DMS114 treated with DMSO at 0.1 percent for 48 hours (cell line): ENCODE data around the gene COL1A1.

ENCODE experiments used
- DNase-seq: peaks from one replicate; lab custom pipeline; 2025; ENCODE audit not compliant: unreplicated experiment; lab: John Stamatoyannopoulos, UW

The COL1A1 gene

DNA sequence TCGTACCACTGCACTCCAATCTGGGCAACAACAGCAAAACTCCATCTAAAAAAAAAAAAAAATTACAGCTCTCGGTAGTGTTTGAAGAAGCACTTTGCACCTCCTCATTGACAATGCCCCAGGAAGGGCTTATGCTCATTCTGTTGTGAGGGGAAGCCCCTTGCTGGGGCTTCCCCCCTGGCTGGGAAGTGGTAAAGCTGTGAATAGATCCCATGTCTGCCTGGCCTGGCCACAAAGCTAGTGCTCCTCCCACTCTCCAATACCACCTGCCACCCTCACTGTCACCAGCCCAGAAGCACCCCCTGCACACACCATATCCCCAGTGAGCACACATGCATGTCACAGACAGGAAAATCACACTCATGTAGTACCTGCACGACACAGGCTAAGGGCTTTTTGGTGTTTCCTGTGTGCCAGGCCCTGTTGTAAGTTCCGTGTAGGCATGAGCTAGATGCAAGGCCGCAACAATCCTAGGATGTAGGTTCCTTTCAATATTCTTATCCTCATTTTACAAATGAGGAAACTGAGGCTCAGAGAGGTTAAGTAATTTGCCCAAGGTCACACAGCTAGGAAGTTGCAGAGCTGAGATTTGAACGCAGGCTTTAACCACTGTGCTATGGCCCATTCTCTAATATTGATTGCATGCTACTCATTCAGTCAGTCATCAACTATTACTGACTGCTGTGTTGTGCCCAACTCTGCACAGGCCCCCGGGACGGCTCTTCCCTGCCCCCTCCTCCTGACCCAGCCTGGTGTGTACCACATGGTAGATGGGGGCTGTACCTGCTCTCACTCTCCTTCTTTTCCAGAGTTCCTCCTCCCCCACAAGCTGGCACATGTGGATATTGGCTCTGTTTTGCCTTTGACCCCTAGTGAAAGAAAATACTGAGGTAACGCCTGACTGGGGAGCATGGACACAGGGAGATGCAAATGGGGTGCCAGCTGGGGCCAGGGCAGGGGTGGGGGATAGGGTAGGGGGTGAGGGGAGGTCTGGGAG is 11.9 kb upstream of the COL1A1 start:
- no peak for DNase-seq

DNA sequence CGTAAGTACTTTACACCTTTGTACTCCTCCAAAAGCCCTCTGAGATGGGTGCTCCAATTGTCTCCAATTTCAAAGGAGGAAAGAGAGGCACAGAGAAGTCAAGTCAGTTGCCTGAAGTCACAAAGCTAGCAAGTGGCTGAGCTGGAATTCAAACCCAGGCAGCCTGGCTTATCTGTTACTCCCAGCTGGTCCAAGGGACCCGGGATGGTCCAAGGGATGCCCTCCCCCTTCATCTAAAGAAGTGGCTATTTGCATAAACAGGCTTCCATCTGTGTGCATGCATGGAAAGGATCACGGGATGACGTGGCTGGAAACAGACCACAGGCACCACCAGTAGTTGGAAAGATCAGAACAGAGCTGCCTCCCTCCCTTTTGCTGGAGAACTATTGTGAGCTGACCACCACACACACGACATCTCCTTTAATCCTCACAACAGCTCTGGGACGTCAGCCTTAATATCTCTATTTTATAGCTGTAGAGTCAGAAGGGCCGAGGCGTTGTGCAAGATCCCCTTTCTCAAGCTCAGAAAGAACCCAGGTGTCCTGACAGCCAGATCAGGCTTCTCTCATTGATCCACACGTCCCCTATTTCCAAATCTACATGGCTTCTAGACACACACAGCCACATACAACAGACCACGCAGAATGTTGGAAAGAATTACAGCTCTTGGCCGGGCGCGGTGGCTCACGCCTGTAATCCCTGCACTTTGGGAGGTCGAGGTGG is 10.9 kb upstream of the COL1A1 start:
- DNase-seq: no peak

DNA sequence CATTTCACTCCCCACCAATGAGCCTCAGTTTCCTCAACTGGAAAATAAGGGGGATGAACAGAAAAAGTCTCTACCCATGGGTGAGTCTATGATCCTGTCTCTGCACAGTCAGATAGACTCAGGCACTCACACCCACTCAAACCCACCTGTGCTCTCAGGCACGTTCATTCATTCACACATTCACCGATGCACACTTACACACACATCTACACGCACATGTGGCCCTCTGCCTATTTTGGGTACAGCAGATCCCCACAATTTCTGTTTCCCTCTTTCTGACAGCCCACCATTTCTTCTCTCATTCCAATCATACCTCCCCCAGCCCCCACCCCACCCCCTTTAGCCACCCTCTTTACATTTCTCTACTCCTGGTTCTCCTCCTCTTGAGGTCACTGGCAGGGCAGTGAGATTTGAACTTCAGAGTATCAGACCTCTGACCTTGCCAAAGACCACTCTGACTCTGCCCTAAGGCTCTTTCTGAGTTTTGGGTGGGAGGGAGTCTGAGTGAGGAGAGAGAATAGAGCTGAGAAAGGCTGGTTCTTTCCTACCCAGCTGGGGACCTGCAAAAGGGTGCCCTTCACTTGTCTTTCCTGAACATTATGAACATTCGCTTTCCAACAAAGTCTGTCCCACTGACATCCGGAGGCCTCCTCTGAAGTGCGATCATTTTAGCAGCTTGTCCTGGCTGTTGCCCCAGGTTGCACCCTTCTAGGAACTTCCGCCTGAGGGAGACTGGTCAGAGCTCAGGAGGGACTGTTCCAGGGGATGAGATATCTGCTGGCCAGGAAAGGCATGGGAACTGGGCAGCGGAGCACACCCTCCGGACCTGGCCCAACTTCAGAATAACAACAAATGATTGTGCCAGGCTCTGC is 10.1 kb upstream of the COL1A1 start:
- DNase-seq: no peak

DNA sequence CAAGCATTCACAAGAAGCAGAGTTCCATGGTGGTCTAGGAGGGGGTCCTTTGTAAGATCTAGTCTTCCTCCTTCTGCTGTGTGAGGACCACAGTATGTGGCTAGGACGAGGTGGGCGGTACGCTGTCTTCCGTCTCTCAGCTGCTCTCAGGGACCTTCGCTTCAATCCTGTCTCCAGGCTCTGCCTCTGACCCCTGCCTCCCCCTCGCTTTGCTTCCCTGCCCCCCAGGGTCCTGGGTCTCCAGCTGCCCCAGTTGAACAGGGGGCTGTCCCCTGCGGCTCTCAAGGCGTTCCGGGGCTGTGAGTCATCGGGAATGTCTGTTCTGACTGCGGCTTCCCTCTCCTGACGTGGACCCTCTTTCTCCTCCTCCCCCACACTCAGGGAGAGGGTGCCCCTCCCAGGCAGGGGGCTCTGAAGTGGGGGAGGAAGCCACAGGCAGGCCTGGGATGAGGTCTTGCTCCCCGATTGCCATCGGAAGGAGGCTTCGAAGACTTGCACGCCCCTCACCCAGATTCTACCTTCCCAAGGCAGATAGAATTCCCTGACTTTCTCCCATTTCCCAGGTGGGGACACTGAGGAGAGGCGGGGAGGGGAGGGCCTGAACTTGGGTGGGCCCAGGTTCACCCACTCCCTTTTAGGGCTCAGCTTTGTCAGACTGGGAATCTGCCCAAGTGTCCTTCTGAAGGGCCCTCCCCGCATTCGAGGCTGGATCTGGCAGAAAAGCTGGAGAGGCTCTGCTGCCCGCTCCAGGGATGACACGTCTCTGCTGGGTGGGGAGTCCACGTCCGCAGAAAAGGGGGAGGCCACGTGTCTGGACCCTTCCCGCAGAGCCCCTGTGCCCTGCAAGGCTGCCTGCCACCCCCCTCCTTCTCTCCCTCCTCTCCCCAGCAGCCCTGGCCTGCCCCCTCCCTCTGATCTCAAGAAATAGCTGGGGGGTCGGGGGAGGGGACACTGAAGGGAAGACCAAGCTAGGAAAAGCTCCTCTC is 9.1 kb upstream of the COL1A1 start:
- no peak for DNase-seq

DNA sequence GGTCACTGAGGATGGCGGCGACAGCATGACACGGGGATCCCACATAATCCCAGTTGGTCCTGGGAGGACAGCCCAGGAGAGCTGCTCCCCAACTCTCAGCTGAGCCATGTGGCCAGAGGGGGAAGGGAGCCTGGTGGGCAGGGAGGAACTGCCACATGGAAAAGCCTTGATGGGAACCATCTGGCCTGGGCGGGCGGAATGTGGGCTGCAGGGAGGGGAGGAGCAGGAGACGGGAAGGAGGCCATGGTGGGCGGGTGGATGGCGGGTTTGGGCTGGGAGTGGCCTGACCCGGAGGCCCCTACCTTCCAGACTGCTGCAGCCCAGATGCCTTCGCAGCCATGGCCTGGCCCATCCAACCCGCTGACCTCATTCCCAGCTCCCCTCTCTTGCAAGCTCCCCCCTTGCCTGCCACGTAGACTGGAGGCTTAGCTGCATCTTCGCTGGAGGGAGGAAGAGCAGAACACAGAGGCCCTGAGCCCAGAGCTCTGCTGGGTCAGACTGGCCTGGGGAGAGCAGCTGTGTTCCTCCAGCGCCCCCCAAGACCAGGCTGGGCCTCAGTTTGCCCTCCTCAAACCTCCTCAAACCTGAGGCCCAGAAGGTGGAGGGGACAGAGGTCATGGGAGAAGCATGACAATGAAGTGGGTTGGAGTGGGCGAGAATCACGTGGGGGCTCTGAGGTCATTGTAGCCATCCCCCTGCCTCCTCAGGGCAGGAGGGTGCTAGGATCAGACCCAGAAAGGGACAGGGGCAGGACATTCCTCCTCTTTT is 8.2 kb upstream of the COL1A1 start:
- no peak for DNase-seq

DNA sequence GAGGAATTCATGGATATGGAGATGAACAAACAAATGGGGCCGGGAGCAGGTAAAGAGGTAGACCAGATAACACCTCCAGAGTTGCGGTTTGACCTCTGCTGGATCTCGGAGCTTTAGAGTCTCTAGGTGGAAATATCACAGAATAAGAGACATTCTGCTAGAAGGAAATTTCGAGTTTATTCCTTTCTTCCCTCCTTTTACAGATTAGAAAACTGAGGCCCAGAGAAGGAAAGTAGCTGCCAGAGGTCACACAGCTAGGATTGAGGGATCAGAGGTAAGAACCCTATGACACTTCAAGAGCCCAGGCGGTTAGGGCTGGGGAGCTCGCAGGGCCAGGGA is 7.7 kb upstream of the COL1A1 start:
- no peak for DNase-seq

DNA sequence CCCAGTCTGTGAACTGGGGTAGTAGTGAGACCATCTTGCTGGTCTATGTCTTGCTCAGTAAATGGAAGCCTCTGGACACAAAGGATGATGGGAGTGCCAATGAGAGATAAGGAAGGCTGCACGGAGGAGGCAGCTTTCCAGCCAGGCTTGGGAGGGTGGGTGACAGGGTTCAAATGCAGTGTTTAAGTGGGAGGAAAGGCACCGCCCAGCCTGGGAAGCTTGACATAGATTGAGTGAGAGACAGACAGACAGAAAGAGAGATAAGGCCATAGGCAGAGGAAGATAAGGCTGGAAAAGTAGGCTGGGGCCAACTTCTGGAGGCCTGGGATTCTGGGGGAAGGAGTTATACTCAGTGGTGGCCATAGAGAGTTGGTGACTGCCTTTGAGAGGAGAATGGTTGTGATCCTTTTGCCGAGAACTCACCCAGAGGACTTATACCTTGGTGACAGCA is 7.2 kb upstream of the COL1A1 start:
- no peak for DNase-seq

DNA sequence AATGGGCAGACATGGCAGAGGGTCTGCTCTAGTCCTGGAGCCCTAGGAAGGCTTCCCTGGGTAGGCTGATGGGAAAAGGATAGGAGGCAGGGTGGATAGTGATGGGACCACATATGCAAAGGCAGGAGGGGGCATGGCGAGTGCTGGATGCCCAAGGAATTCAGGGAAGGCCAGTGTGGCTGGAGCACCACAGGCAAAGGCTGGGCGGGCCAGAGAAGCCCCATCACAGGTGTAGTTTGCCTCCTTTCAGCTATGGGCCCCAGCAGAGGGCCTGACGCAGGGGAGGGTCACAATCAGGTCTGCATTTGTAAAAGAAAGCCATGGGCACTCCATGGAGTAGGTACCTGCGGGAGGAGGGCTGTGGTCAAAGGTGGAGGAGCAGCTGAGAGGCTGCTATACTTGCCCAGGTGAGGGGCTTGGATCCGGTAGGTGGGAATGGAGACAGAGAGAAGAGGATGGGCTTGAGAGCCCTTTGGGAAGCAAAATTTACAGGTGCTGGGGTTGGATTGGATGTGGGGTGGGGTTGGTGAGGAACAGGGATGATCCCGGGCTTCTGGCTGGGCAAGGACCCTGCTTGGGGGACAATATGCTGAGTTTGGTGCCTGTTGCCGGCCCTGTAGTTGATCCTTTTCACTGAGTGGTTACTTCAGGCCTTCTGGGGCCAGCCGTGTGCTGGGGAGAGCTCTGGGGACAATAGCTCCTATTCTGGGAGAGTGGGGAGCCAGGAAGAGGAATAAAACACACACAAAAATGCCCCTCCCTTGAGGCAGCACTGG is 6.5 kb upstream of the COL1A1 start:
- DNase-seq: no peak

DNA sequence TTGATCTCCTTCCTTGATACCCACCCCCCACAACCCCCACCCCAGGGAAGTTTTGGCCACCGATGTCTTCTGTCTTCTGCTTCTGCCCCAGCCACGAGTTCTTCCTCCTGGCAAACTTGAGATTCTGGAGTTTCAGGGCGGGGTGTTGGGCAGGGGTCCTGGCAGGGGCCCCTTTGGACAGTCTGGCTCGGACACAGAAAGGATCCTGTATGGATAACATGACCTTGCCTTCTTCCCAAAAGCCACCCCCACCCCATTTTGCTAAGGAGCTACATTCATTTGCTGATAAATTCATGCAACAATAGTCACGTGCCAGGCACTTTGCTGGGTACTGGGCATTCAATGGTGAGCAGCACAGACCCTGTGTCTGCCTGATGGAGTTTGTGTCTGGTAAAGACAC is 5.9 kb upstream of the COL1A1 start:
- no peak for DNase-seq

DNA sequence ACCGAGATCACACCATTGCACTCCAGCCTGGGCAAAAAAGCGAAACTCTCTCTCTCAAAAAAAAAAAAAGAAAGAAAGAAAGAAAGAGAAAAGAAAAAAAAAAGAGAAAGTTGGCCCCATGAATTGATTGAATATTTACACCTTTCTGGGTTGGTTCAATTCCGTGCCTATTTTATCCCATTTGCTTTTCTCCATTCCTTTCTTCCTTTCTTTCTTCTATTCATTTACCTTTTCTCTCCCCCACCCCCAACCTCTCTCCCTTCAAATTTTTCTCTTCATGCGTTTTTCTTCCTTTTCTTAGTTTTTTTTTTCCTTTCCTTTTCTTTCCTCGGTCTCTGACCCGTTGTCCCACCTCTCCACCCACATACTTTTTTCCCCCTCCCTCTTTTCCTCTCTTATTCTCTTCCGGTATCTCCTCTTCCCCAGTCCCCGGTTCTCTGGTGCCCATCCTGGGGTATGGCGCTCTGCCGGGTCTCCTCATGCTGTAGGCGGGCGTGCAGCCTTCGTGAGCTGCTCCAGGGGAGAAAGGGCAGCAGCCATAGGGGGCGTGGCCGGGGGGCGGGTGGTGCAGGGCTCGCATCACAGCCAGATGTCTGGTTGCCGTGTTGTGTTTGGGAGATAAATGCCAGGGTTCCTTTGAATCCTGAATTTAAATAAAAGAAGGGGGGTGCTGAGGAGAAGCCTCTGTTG is 5.3 kb upstream of the COL1A1 start:
- no peak for DNase-seq

DNA sequence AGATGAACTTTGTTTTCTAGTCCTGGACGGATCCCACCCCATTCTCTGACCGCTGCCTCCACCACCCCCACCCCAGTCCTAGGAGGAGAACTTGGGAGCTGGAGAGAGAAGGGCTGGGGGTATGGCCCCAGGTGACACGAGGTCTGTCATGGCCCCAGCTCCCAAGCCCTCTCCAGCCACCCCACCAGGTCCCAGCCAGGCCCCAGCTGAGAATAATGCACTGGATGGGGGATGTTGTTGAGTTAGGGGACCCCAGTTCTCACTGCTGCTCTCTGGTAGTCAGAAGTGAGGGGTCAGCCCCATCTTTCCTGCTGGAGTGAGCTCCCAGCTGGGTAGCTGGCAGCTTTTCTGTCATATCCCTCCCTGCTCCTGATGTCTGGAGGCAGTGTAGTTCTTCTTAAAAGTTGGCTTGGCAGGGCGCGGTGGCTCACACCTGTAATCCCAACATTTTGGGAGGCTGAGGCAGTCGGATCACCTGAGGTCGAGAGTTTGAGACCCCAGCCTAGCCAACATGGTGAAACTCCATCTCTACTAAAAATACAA is 4.6 kb upstream of the COL1A1 start:
- DNase-seq: no peak

DNA sequence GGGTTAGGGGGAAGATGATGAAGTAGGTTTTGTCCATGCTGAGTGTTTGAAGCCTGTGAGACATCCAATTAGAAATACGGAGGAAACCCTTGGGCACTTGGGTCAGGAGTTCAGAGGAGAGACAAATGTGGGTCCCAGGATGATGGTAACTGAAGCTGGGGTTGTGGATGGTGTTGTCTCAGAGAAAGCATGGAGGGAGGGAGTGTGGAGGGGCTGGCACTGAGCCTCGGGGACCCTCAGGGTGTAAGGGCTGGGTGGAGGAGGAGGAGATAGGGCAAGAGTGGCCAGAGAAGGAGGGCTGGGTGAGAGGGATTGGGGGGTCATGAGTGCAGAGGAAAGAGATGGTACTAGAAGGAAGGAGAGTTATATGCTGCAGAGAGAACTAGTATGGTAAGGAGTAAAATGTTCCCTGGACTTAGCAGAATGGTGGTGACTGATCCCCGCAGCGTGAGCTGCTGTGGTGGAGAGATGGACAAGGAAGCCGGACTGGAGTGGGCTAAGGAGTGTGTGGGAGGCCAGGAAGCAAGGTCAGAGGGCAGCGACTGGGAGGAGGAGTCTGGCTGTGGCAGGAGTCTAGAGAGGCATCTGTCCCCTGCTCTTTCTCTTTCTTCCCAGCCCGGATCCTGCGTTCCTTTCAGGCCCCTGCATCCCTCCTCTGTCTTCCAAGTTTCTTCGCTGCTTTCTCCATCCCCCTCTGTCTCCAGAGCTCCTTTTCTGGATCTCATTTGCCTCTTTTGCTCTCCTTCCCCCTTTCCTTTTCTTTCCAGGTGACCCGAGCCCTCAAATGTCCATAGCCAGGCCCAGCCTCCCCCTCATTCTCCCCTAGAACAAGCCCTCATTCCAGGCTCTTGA is 3.9 kb upstream of the COL1A1 start:
- no peak for DNase-seq

DNA sequence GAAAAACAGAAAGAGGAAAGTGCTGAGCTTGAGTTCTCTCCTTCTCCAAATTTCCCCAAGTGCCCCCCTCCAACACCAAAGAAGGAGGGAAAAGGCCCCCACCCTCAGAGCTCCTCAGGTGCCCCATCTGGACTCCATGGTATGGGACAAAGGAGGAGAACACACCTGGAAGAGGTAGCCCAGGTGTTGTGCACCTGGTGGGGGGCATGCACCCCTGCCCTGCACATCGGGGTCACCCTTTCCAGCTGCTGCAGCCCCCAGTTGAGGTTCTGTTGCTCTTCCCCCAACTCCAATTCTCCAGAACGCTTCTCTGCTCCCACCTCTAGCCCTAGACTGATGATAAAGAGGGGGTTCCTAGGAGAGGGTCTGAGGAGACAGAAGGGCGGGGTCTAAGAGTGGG is 3.0 kb upstream of the COL1A1 start:
- no peak for DNase-seq

DNA sequence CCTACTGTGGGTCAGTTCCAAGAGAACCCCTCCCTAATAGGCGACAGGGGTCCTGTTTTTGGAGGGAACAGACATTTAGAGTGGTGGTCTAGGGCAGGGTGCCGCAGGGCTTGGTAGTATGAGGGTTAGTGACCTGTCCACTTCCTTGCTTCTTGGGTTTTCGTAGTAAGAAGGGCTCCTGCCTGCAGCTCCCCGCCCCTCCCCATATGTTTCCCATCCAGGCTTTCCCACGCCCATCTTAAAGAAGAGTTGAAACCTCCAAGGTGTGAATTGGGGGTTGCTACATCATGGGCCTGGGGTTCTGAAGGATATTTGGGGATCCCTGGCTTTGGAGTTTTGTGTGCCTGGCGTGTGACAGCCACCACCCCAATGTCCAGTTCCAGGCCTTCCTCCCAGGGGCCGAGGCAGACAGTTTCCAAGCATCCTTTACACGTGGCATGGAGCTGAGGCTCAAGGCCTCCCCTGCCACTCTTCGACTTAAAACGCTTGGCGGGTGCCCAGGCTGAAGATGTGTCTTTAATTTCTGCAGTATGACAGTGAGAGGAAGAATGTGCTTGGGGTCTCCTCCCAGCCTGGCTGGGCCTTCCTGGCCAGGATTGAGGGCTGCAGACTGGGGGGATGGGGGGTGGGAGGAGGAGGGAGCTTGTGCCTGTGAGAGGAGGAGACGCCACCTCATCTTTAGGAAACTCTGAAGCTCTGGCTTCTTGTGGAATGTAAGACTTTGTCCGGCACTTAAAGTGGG is 2.3 kb upstream of the COL1A1 start:
- DNase-seq: no peak

DNA sequence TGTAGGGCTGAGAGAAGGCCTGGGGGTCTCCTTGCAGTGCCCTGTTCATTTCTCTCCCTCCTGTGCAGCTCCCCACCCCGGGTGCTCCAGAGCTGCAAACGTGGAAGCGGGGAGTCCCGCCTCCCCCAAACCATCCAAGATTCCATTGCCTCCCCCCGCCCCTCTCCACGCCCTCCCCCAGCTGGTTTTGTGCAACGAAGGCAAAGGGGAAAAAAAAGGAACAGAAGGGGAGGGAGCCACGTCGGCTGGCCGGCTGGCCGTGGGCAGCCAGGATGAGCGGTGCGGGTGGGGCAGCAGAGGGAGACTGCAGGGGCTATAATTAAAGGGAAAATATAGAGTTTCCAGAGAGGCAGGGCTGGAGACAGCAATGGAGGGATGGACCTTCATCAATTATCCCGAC is 1.7 kb upstream of the COL1A1 start:
- DNase-seq: no peak
